GM12892 (cell line): Measurements from ENCODE around the gene STK32B.

Source experiments
- POLR2A ChIP-seq: IDR thresholded peaks from 2 replicates; pipeline ENCODE4 v1.6.1; 2011; ENCODE audit warnings: low read depth, low read length, control low read depth
- TAF1 ChIP-seq: IDR thresholded peaks from 2 replicates; pipeline ENCODE4 v1.6.1; 2011; ENCODE audit warnings: low read depth, mild to moderate bottlenecking, control low read depth, low read length, borderline replicate concordance

- no peak for TF ChIP-seq TAF1
- TF ChIP-seq POLR2A: no peak
These were observed 30.9 kb upstream of the STK32B start for GRCh38 chr4:5020341-5020740.
